Small intestine (tissue), 7 donors: ENCODE measurements around the gene TMEM183A. TPM values are rescaled to one million over a fixed set of nuclear protein-coding genes. Genes with fewer than 3 reads are reported as not detected.

Source experiments
- DNase-seq, 2 donors: peaks; one replicate each; pipeline versions ENCODE4 v3.0.0 to v3.0.0-alpha.2; 2013
- FAIRE-seq: peaks from 2 replicates; lab custom pipeline; 2012; peaks lifted over from hg19 to GRCh38; lab: Jason Lieb, UNC
- H3K27ac ChIP-seq, 3 donors: one replicate each; pipeline ENCODE4 v1.5.1; 2013; ENCODE audit warnings: low read length in 2 of 3, mild to moderate bottlenecking in 2 of 3, control low read depth in 1 of 3, inconsistent platforms in 1 of 3, low read depth in 1 of 3, moderate library complexity in 1 of 3
- H3K27me3 ChIP-seq, 3 donors: one replicate each; pipeline ENCODE4 v1.6.1; 2013; ENCODE audit warnings: low read length in 3 of 3, inconsistent platforms in 1 of 3; ENCODE audit not compliant: control insufficient read depth in 3 of 3, insufficient read depth in 3 of 3
- H3K36me3 ChIP-seq, 3 donors: one replicate each; pipeline ENCODE4 v1.6.1; 2013; ENCODE audit warnings: low read length in 3 of 3, inconsistent platforms in 1 of 3, low read depth in 1 of 3, mild to moderate bottlenecking in 1 of 3, moderate library complexity in 1 of 3; ENCODE audit not compliant: control insufficient read depth in 3 of 3, insufficient read depth in 2 of 3
- H3K4me1 ChIP-seq, 3 donors: one replicate each; pipeline ENCODE4 v1.6.1; 2013; ENCODE audit warnings: low read length in 2 of 3, inconsistent platforms in 1 of 3, low read depth in 1 of 3, mild to moderate bottlenecking in 1 of 3, moderate library complexity in 1 of 3; ENCODE audit not compliant: control insufficient read depth in 3 of 3, insufficient read depth in 2 of 3
- H3K4me3 ChIP-seq, 3 donors: one replicate each; pipeline ENCODE4 v1.5.1; 2013; ENCODE audit warnings: low read length in 3 of 3, control low read depth in 1 of 3, inconsistent platforms in 1 of 3, low read depth in 1 of 3, mild to moderate bottlenecking in 1 of 3, moderate library complexity in 1 of 3
- H3K9me3 ChIP-seq, 2 donors: one replicate each; pipeline ENCODE4 v1.6.1; 2013; ENCODE audit warnings: low read depth in 1 of 2, low read length in 1 of 2; ENCODE audit not compliant: control insufficient read depth in 2 of 2, insufficient read depth in 1 of 2
- WGBS, 3 donors: extraction: QIAGEN DNeasy Blood & Tissue Kit; methylation state at CpG; one replicate each; pipeline ENCODE4 v1.1.7; 2013; 5-methylcytosine and 5-hydroxymethylcytosine counted together
- polyA plus RNA-seq, 4 donors: library from polyadenylated mRNA; stranded (reverse) in 3 of 4; unstranded in 1 of 4; fragments of 200-250 nt in 3 of 4; fragments of 120-200 nt in 1 of 4; gene quantifications; one replicate each; pipeline versions ENCODE4 v1.2.1 to v1.2.3, GENCODE V29; 2013
- donor health status: healthy with polysubstance abuse.
- donor health status: control.
- donor health status: control.
- donor health status: Bipolar disorder and iron deficiency.
- donor health status: healthy.

Gene TMEM183A
- polyA plus RNA-seq, 4 donors: 58.9 to 80.4 (median 67.2) TPM

GRCh38 chr1:203037509-203038190 lies 30.5 kb downstream of the TMEM183A start:
- H3K36me3 ChIP-seq: no peaks in the 10 kb centered on the region
- no peak overlapping the region for H3K27ac ChIP-seq
- 73 to 81% (median 75%) methylated on average over 10 of the region's 10 CpGs for WGBS, 3 donors
- DNase-seq (no peak), FAIRE-seq (no peak)
- H3K4me1 ChIP-seq: no peaks in the 10 kb centered on the region
- H3K9me3 ChIP-seq: no peaks in the 10 kb centered on the region
- peaks cover 0 to 7% (median 0%) of the 10 kb centered on the region in 3 donors for H3K27me3 ChIP-seq
- H3K4me3 ChIP-seq: no peak overlapping the region

- Histone ChIP-seq H3K9me3 (no peaks in the 10 kb centered on the region), H3K4me3 (no peak overlapping the region), H3K27ac (no peak overlapping the region), H3K27me3 (peaks cover 0 to 7% (median 0%) of the 10 kb centered on the region in 3 donors), H3K4me1 (no peaks in the 10 kb centered on the region), H3K36me3 (no peaks in the 10 kb centered on the region)
- DNase-seq: no peak
- no peak for FAIRE-seq
- 28 to 55% (median 49%) methylated on average over 9 of the region's 9 CpGs for WGBS, 3 donors
Observed at GRCh38 chr1:203038217-203038741, 31.1 kb downstream of the TMEM183A start.

DNA sequence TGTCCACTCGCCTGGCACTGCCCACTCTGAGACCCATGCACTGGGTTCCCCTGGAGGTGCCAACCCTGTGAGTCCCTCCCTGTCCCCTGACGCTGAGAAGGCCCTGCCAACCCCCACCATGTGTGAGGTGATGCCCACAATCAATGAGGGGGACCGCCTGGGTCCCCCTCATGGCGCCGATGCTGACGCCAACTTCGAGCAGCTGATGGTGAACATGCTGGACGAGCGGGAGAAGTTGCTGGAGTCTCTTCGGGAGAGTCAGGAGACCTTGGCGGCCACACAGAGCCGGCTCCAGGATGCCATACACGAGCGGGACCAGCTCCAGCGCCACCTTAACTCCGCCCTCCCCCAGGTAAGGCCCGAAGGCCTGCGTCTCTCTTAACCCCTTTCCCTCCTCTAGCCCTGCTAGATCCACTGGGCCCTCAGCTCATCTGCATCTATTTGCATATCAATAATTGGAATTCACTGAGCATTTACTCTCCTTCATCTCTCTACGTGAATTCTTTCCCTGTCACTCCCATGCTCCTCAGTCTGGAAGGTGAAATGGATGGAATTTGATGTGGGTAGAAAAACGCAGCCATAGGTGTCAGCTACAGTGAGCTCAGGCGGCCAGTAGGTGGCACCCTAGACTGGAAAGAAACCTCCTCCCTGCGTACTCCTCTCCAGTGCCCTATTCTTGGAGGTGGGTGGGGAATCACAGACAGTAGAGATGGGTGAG lies 31.9 kb downstream of the TMEM183A start:
- FAIRE-seq (no peak), DNase-seq (peak; percentile 64 to 77)
- H3K4me3 ChIP-seq: no peak overlapping the region
- peaks cover 0 to 7% (median 0%) of the 10 kb centered on the region in 3 donors for H3K27me3 ChIP-seq
- H3K36me3 ChIP-seq: no peaks in the 10 kb centered on the region
- no peak overlapping the region for H3K27ac ChIP-seq
- no peaks in the 10 kb centered on the region for H3K4me1 ChIP-seq
- no peaks in the 10 kb centered on the region for H3K9me3 ChIP-seq
- 50 to 56% (median 50%) methylated on average over 21 to 22 of the region's 22 CpGs for WGBS, 3 donors

GRCh38 chr1:203039609-203040512 lies 32.7 kb downstream of the TMEM183A start:
- Histone ChIP-seq H3K4me3 (no peak overlapping the region), H3K9me3 (no peaks in the 10 kb centered on the region), H3K27me3 (peaks cover 0 to 7% (median 0%) of the 10 kb centered on the region in 3 donors), H3K27ac (no peak overlapping the region), H3K36me3 (no peaks in the 10 kb centered on the region), H3K4me1 (no peaks in the 10 kb centered on the region)
- DNase-seq (no peak), FAIRE-seq (no peak)
- WGBS, 3 donors: 47 to 54% (median 52%) methylated on average over 11 of the region's 11 CpGs

GRCh38 chr1:203040513-203041275 lies 33.5 kb downstream of the TMEM183A start:
- Histone ChIP-seq H3K9me3 (no peaks in the 10 kb centered on the region), H3K36me3 (no peaks in the 10 kb centered on the region), H3K27me3 (peaks cover 0 to 7% (median 0%) of the 10 kb centered on the region in 3 donors), H3K4me1 (no peaks in the 10 kb centered on the region), H3K4me3 (no peak overlapping the region), H3K27ac (no peak overlapping the region)
- 24 to 43% (median 27%) methylated on average over 5 of the region's 5 CpGs for WGBS, 3 donors
- DNase-seq: no peak
- no peak for FAIRE-seq

- Histone ChIP-seq H3K4me3 (no peak overlapping the region), H3K9me3 (no peaks in the 10 kb centered on the region), H3K27me3 (peaks cover 0 to 11% (median 0%) of the 10 kb centered on the region in 3 donors), H3K36me3 (no peaks in the 10 kb centered on the region), H3K27ac (no peak overlapping the region), H3K4me1 (no peaks in the 10 kb centered on the region)
- DNase-seq: no peak
- no peak for FAIRE-seq
- WGBS, 3 donors: 62 to 83% (median 78%) methylated on average over 3 of the region's 3 CpGs
Observed at GRCh38 chr1:203041351-203041932, 34.3 kb downstream of the TMEM183A start.

DNA sequence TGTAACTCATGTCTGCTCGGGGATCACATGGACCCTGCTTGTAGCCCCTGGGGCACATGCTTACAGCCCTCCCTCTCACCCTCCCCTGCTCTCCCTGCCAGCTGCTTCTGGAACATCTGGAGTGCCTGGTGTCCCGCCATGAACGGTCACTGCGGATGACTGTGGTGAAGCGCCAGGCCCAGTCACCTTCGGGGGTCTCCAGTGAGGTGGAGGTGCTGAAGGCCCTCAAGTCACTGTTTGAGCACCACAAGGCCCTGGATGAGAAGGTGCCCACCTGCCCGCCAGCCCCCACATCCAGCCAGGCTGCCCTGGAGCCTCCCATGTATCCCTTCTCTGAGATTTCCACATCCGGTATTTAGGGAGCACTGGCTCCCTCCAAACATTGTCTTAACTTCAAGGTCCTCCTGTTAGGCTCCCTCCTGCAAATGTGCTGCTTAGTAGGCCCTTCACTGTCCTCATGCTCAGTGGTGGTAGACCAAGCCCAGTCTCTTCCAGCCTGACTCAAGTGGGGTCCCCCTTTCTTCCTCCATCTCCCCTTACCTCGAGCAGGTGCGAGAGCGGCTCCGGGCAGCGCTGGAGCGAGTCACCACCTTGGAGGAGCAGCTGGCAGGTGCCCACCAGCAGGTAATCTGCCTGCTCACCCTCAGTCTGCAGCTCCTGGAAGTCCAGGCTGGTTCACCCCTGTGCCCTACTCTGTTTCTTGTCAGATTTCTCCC lies 36.8 kb downstream of the TMEM183A start:
- no peak for DNase-seq
- H3K4me3 ChIP-seq: no peak overlapping the region
- WGBS, 3 donors: 86 to 93% (median 90%) methylated on average over 14 of the region's 14 CpGs

More for the DNA sequence above, 36.8 kb downstream of the TMEM183A start:
- Histone ChIP-seq H3K27ac (no peak overlapping the region), H3K4me1 (no peaks in the 10 kb centered on the region), H3K9me3 (no peaks in the 10 kb centered on the region), H3K27me3 (peaks cover 0 to 9% (median 0%) of the 10 kb centered on the region in 3 donors), H3K36me3 (no peaks in the 10 kb centered on the region)
- FAIRE-seq: no peak
